Measurements from ENCODE around the gene ELOF1. TPM values are rescaled to one million over a fixed set of nuclear protein-coding genes. Genes with fewer than 3 reads are reported as not detected.

The ELOF1 gene
- total and polyA plus RNA-seq, 2 of the 13 experiments (the other 11 are each of a cell fraction or from before 2014, with no cell fraction given): 14.5 to 43.2 TPM

DNA sequence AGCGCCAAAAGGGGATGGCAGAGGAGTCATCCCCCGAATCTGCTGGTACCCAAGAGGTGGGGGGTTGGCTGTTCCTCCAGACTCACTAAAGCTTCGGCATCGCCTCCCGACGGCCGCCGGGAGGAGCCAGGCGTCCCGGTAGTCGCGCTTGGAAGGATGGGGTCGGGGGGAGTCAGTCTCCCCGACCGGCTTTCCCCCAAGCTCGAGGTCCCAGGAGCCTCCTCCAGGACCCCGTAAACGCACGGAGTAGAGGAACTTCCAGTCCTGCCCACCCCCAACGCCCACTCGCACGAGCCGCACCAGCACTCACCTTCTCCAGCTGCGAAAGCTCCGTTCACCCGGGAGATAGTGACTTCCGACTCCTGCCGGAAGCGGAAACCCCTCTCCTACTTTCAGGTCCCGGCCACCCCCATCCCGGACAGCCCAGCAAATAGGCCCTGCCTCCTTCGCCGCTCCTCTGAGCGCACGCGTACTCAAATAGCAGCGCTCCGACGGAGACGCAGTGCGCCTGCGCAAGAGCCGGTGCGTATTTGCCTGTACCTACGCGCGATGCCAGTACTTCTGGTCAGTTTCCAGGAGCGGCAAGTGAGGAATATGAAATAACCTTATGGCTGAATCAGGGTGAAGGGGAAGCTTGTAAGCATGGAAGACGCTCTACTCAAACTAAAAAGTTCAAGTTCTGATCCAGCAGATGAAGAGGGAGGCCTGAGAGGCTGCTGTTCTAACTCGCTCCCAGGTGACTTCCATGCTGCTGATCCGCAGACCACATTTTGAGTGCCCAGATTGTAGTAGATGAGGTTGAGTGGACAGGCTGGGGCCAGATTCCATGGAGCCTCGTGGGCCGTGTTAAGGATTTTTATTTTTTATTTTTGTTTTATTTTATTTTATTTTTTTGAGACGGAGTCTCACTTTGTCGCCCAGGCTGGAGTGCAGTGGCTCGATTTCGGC, at the start of gene ELOF1 (continued):
- TF ChIP-seq SIN3A (IDR thresholded peaks at IDR 0.05; ENCODE audit: borderline replicate concordance, low read depth, low read length) (peak; percentile 92; the same call in 1 of the 2 replicates), ZNF256 (CRISPR knock-in tag; conservative IDR thresholded peaks at IDR 0.05) (no peak), RXRB (CRISPR knock-in tag; IDR thresholded peaks at IDR 0.05; ENCODE audit: borderline replicate concordance) (peak; percentile 23; the same call in 1 of the 2 replicates), TCF7L2 (IDR thresholded peaks at IDR 0.05; ENCODE audit: low read depth, low read length) (no peak), ZNF253 (CRISPR knock-in tag; IDR thresholded peaks at IDR 0.05; ENCODE audit: borderline replicate concordance) (no peak), ZKSCAN1 (IDR thresholded peaks at IDR 0.05; ENCODE audit: low read length) (no peak), ZSCAN25 (CRISPR knock-in tag; IDR thresholded peaks at IDR 0.05) (no peak), ZNF747 (CRISPR knock-in tag; IDR thresholded peaks at IDR 0.05; ENCODE audit: borderline replicate concordance) (peak; percentile 51; the same call in 1 of the 2 replicates), SMAD3 (CRISPR knock-in tag; IDR thresholded peaks at IDR 0.05) (peak; percentile 77), ZNF326 (CRISPR knock-in tag; IDR thresholded peaks at IDR 0.05; ENCODE audit: borderline replicate concordance) (no peak), MTA1 (CRISPR knock-in tag; IDR thresholded peaks at IDR 0.05; ENCODE audit: borderline replicate concordance) (no peak), KLF13 (CRISPR knock-in tag; IDR thresholded peaks at IDR 0.05) (no peak), ZFYVE20 (CRISPR knock-in tag; IDR thresholded peaks at IDR 0.05; ENCODE audit: borderline replicate concordance, low read depth) (no peak), NFYC (CRISPR knock-in tag; IDR thresholded peaks at IDR 0.05) (peak; percentile 10; the same call in 1 of the 2 replicates), ZNF672 (CRISPR knock-in tag; IDR thresholded peaks at IDR 0.05) (no peak), MED13 (CRISPR knock-in tag; IDR thresholded peaks at IDR 0.05) (no peak), BCL6 (CRISPR knock-in tag; IDR thresholded peaks at IDR 0.05) (no peak), KAT7 (CRISPR knock-in tag; IDR thresholded peaks at IDR 0.05; ENCODE audit: borderline replicate concordance) (no peak), ZNF766 (CRISPR knock-in tag; IDR thresholded peaks at IDR 0.05; ENCODE audit: borderline replicate concordance) (no peak), KLF16 (CRISPR knock-in tag; IDR thresholded peaks at IDR 0.05) (peak in 1 of 2 experiments; percentile 58; a peak in 2 of 4 replicates), ZFY (CRISPR knock-in tag; IDR thresholded peaks at IDR 0.05) (peak; percentile 64; the same call in 1 of the 2 replicates), ZNF816 (CRISPR knock-in tag; IDR thresholded peaks at IDR 0.05; ENCODE audit: borderline replicate concordance) (no peak), CBX5 (CRISPR knock-in tag; IDR thresholded peaks at IDR 0.05; ENCODE audit: borderline replicate concordance) (no peak), DPF2 (CRISPR knock-in tag; IDR thresholded peaks at IDR 0.05; ENCODE audit: borderline replicate concordance, low read depth) (no peak)
- TF ChIP-seq, protein P1, sequence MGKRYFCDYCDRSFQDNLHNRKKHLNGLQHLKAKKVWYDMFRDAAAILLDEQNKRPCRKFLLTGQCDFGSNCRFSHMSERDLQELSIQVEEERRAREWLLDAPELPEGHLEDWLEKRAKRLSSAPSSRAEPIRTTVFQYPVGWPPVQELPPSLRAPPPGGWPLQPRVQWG (CRISPR knock-in tag; IDR thresholded peaks at IDR 0.05; ENCODE audit: borderline replicate concordance, low read depth): no peak
- TF ChIP-seq, protein P2, sequence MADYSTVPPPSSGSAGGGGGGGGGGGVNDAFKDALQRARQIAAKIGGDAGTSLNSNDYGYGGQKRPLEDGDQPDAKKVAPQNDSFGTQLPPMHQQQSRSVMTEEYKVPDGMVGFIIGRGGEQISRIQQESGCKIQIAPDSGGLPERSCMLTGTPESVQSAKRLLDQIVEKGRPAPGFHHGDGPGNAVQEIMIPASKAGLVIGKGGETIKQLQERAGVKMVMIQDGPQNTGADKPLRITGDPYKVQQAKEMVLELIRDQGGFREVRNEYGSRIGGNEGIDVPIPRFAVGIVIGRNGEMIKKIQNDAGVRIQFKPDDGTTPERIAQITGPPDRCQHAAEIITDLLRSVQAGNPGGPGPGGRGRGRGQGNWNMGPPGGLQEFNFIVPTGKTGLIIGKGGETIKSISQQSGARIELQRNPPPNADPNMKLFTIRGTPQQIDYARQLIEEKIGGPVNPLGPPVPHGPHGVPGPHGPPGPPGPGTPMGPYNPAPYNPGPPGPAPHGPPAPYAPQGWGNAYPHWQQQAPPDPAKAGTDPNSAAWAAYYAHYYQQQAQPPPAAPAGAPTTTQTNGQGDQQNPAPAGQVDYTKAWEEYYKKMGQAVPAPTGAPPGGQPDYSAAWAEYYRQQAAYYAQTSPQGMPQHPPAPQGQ (CRISPR knock-in tag; IDR thresholded peaks at IDR 0.05; ENCODE audit: borderline replicate concordance): no peak
